HL-60 (cell line): ENCODE results near the gene COX10.

Experiments used
- DNase-seq, 2 experiments: peaks; one replicate each; pipeline ENCODE4 v3.0.0-alpha.2; 2010 to 2020; ENCODE audit warnings: low read depth in 1 of 2, low spot score in 1 of 2
- H3K27ac ChIP-seq: fragments of 250-450 bp; sonication (Bioruptor Pico); replicated peaks from 2 replicates; pipeline ENCODE4 v1.5.1; 2020; ENCODE audit warnings: mild to moderate bottlenecking, moderate library complexity
- H3K27me3 ChIP-seq: fragments of 250-450 bp; sonication (Bioruptor Pico); 2 replicates; pipeline ENCODE4 v1.5.1; 2021; ENCODE audit warnings: mild to moderate bottlenecking, moderate library complexity; ENCODE audit not compliant: insufficient read depth, poor library complexity, severe bottlenecking
- H3K4me3 ChIP-seq: replicated peaks from 2 replicates; pipeline ENCODE4 v1.5.1; 2011; ENCODE audit warnings: mild to moderate bottlenecking, control low read depth, low read length; ENCODE audit not compliant: insufficient read depth
- GABPA ChIP-seq: IDR thresholded peaks from 2 replicates; pipeline ENCODE4 v1.6.1; 2012; ENCODE audit warnings: low read depth
- POLR2AphosphoS5 ChIP-seq: IDR thresholded peaks from 2 replicates; pipeline ENCODE4 v1.6.1; 2012; ENCODE audit warnings: low read depth
- SPI1 ChIP-seq: IDR thresholded peaks from 2 replicates; pipeline ENCODE4 v1.6.1; 2012; ENCODE audit warnings: low read depth, mild to moderate bottlenecking, borderline replicate concordance
- TF ChIP-seq, protein P1 (sequence below): IDR thresholded peaks from one replicate; pipeline ENCODE4 v1.5.1; 2011; ENCODE audit warnings: low read length, control low read depth, inconsistent platforms; ENCODE audit not compliant: insufficient read depth
- TF ChIP-seq, protein P2 (sequence below): IDR thresholded peaks from 2 replicates; pipeline ENCODE4 v1.6.1; 2012; ENCODE audit warnings: low read depth; ENCODE audit not compliant: insufficient replicate concordance

Gene COX10

GRCh38 chr17:14123619-14124278, 54.4 kb downstream of the COX10 start:
- Histone ChIP-seq H3K27ac (no peak overlapping the region), H3K27me3 (no peaks in the 10 kb centered on the region), H3K4me3 (no peak overlapping the region)
- TF ChIP-seq, protein P1, sequence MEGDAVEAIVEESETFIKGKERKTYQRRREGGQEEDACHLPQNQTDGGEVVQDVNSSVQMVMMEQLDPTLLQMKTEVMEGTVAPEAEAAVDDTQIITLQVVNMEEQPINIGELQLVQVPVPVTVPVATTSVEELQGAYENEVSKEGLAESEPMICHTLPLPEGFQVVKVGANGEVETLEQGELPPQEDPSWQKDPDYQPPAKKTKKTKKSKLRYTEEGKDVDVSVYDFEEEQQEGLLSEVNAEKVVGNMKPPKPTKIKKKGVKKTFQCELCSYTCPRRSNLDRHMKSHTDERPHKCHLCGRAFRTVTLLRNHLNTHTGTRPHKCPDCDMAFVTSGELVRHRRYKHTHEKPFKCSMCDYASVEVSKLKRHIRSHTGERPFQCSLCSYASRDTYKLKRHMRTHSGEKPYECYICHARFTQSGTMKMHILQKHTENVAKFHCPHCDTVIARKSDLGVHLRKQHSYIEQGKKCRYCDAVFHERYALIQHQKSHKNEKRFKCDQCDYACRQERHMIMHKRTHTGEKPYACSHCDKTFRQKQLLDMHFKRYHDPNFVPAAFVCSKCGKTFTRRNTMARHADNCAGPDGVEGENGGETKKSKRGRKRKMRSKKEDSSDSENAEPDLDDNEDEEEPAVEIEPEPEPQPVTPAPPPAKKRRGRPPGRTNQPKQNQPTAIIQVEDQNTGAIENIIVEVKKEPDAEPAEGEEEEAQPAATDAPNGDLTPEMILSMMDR = no peak
- no peak for TF ChIP-seq SPI1
- no peak for DNase-seq

DNA sequence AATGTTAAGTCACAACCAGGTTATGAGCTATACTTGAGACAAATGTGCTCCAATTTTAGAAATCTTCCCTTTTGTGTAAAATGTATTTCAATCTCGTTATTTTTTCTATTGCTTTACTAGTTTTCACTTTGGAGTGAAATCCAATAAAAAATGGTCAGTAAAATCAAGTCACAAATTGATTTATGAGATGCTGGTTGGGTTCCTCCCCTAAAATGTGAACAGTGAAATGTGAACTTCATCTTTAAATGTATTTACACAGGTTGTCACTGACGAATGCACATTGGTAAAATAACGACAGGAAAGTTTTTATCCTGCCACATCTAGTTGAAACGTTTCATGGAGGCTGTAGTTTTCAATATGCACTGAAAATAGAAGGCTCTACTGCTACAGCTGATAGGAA, 55.5 kb downstream of the COX10 start:
- no peak for DNase-seq
- TF ChIP-seq POLR2AphosphoS5 (no peak), GABPA (no peak)
- TF ChIP-seq, protein P2, sequence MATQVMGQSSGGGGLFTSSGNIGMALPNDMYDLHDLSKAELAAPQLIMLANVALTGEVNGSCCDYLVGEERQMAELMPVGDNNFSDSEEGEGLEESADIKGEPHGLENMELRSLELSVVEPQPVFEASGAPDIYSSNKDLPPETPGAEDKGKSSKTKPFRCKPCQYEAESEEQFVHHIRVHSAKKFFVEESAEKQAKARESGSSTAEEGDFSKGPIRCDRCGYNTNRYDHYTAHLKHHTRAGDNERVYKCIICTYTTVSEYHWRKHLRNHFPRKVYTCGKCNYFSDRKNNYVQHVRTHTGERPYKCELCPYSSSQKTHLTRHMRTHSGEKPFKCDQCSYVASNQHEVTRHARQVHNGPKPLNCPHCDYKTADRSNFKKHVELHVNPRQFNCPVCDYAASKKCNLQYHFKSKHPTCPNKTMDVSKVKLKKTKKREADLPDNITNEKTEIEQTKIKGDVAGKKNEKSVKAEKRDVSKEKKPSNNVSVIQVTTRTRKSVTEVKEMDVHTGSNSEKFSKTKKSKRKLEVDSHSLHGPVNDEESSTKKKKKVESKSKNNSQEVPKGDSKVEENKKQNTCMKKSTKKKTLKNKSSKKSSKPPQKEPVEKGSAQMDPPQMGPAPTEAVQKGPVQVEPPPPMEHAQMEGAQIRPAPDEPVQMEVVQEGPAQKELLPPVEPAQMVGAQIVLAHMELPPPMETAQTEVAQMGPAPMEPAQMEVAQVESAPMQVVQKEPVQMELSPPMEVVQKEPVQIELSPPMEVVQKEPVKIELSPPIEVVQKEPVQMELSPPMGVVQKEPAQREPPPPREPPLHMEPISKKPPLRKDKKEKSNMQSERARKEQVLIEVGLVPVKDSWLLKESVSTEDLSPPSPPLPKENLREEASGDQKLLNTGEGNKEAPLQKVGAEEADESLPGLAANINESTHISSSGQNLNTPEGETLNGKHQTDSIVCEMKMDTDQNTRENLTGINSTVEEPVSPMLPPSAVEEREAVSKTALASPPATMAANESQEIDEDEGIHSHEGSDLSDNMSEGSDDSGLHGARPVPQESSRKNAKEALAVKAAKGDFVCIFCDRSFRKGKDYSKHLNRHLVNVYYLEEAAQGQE = no peak
- H3K27me3 ChIP-seq = no peaks in the 10 kb centered on the region
- H3K27ac ChIP-seq = no peak overlapping the region
- no peak overlapping the region for H3K4me3 ChIP-seq

DNA sequence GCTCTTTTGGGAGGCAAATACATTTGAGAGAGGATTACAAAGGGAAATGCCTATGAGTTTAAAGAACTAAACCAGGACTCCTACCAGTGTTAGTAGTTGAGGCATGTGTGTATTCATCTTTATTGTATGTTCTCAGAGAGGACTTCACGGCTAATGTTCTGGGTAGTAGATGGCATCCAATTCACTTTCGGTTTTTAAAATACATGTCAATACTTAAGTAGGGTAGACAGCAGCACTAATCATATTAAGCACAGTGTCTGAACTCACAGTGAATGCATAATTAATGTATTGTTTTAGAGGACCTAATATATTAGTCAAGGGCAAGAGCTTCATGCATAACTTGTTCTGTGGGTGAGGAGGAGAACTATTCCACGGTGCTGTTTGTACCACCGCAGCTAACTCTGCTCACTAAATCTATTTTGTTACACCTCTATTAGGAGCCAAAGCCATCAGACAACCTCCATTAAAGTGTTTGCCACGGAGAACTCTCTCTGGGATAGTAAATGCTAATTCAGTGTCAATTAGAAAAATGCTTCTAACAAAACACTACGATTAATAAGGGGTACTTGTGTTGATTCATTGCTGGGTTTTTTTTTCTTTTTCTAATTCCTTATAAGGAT, 56.3 kb downstream of the COX10 start:
- Histone ChIP-seq H3K27me3 (no peaks in the 10 kb centered on the region), H3K4me3 (no peak overlapping the region), H3K27ac (no peak overlapping the region)
- TF ChIP-seq POLR2AphosphoS5 (no peak), GABPA (no peak), SPI1 (no peak)
- TF ChIP-seq, protein P2 = no peak
- TF ChIP-seq, protein P1 = no peak
- no peak for DNase-seq

- Histone ChIP-seq H3K27me3 (no peaks in the 10 kb centered on the region), H3K27ac (no peak overlapping the region), H3K4me3 (no peak overlapping the region)
- no peak for TF ChIP-seq SPI1
- TF ChIP-seq, protein P2 = no peak
- TF ChIP-seq POLR2AphosphoS5 = no peak
- TF ChIP-seq, protein P1 = no peak
- TF ChIP-seq GABPA = no peak
- DNase-seq = no peak
Observed at GRCh38 chr17:14133104-14133503, 63.8 kb downstream of the COX10 start.
